OCI-M2 (cell line): ENCODE measurements around the gene CCT2.

Source experiments
- DNase-seq: peaks from one replicate; lab custom pipeline; 2025; ENCODE audit not compliant: unreplicated experiment; lab: John Stamatoyannopoulos, UW

The CCT2 gene

DNA sequence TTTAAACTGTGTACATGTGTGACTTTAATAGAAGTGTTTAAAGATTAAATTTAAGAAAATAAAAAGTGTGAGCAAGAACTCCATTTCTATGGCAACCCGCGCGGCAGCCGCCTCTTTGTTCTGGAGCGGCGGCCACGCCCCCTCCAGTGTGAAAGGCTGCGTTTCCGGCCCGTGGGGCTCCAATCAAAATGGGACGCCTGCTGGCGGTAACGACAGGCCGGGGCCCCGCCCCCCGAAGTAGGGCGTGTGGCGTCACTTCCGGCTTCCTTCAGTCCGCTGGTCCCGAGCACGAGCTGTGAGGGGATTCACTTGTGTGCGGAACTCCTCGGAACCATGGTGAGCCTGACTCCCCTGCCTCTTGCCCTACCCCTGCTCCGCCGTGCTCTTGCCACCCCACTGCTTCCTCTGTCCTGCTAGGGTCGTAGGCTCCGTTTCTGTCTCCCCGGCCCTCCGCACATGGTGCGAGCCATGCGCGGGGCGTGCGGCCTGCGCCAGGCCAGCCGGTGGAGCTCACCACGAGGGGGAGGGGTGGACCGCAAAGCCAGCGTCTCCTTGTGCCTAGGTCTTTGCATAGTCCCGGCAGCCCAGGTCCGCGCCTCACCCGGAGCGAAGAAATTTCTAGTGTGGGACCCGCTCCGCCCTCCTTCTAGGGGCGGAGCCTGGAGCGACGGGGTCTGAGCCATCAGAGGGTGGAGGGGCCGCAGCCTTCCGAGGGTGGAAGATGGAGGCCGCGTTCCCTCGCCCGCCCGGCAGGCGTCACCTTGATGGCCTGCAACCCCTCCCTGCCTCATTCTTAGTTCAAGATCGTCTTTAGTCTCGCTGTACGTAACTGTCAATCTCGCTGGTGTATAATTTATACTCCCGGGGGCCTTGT, at the start of gene CCT2:
TSS of gene CCT2 (plus strand) at position 271 of the 874 bp plus-strand sequence. CDS start at position 334, 63 bp downstream.
- peak; percentile 76 for DNase-seq

DNA sequence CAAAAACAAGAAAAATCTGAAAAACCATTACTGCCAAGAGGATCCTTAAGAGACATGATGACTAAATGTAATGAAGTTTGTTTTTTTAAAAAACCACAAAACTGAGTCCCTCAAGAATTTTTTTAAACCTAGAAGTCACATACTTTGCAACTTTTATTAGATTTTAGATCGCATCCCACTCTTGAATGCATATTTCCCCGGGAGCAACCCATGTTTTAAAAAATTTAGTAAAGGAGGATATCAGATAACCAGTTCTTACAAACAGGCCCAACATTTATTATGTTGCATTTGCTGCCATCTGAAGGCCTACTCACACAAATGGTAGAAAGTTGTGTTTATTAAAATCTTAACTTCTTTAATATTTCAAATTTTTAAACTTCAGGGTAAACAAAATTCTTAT, 44.3 kb upstream of the CCT2 start:
- no peak for DNase-seq

DNA sequence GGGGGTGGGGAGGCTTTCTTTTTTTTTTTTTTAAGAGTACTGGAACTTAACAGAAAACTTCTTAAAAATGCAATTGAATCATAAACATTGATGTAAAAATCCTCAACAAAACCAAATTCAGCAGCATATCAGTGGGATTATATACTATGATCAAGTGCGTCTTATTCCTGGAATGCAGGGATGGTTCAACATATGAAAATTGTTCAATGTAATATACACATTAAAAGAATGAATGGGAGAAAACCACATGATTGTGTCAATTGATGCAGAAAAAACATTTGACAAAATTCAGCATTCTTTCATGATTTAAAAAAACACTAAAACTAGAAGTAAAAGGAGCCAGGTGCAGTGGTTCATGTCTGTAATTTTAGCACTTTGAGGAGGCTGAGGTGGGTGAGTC, 41.2 kb upstream of the CCT2 start:
- no peak for DNase-seq

DNA sequence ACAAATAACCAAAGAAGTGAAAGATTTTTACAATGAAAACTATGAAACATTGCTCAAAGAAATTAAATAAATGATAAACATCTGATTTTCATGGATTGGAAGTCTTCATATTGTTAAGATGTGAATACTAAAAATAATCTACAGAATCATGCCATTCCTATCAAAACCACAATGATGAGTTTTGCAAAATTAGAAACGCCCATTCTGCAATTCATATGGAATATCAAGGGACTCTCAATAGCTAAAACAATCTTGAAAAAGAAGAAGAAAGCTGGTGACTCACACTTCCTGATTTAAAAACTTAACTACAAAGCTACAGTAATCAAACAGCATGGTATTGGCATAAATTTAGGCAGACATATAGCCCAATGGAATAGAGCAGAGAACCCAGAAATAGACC, 40.2 kb upstream of the CCT2 start:
- no peak for DNase-seq

DNA sequence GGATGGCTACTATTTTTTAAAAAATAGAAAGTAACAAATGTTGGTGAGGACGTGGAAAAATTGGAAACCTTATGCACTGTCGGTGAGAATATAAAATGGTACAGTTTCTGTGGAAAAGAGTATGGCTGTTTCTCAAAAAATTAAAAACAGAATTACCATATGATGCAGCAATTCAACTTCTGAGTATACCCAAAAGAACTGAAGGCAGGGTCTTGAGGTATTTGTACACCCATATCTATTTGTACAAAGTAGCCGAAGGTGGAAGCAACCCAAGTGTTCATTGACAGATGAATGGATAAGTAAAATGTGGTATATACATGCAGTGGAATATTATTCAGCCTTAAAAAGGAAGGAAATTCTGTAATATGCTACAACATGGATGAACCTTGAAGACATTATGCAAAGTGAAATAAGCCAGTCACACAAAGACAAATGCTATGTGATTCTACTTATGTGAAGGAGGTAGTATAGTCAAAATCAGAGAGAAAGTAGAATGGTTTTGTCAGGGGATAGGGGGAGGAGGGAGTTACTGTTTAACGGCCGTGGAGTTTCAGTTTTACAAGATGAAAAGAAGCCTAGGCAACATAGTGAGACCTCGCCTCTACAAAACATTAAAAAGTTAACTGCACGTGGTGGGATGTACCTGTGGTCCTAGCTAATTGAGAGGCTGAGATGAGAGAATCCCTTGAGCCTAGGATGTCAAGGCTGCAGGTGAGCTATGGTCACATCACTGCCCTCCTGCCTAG, 38.4 kb upstream of the CCT2 start:
- no peak for DNase-seq

DNA sequence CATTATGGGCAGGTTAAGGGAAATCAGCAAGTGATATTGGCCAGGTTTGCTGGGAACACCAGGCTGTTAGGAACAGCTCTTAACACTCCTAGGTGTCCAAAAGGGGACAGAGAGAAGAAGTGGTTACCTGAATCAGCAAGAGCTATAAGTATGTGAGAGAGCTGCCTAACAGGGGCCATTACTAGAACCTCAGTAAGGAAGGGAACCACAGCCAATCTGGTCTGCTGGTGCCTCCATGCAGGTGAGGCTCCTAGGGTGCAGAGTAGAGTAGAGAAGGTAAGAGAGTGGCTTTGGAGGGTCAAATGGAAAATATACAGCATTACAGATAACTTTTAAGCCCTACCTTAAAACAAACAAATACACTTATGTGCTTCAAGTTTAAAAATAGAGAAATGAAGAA, 36.6 kb upstream of the CCT2 start:
- no peak for DNase-seq

DNA sequence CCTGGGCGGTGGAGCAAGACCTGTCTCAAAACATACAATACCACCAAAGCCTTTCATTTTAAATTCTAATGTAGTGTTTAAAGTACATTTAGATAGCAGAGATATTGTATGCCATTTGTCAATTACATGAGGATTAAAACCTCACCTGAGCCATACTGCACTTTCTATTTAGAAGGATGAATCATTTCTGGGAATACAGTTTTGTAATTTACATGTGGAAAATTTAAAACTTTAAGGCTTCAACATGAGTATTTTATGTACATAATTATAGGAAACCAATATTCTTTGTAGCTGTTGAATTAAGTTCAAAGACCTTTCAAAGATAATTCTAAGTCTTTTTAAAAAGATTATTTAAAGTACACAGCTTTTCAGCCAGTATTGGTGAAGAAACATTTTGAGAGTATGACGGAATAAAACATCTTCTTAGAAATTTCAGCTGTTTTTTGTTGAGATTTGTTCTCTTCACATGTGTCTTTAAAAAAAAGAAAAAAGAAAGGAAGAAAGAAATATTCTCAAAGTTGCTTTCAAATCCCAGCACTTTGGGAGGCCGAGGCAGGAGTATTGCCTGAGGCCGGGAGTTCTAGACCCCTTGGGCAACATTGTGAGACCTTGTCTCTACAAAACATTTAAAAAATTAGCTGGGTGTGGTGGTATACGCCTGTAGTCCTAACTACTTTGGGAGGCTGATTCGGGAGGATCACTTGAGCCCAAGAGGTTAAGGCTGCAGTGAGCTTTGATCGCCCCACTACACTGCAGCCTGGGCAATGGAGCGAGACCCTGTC, 34.5 kb upstream of the CCT2 start:
- DNase-seq, result no peak

DNA sequence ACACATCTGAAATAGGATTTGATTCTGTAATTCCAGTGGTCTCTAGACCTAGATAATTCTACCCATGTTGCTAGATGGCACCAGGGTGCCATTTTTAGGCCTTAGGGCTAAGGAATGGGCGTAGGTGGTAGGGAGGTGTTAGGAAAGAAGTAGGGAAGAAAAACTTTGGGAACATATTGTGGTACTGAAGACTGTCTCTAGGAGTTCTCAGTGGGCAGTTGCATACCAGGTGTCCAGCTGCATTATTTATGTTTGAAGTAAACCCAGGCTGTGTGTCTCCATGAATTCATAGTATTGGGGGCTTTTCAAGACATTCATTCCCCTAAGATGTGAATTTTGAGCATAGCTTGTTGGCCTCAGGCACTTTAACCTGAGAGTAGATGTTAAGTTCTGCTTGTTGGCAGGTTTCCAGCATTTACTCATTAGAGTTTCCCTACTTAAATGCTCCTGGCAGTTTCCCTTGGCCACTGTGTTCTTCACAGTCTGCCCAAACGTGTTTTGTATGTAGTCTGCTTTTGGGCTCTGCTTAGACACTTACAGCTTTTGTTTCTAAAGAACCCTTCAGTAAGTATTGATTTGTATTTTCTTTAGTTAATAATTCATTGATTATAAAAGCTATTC, 31.5 kb upstream of the CCT2 start:
- DNase-seq, result no peak

DNA sequence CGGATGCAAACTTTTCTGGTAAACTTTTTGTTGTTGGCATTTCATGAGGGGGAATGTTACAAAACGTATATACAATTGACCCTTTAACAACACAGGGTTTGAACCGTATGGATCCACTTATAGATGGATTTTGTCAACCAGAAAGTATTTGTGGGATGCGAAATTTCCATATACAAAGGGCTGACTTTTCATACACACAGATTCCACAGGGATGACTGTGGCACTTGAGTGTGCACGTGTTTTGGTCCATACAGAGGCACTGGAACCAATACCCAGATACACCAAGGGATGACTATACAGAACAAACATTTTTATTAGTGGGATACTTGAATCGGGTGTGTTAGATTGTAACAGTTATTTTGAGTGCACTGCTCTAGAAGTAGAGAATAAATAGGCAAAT, 29.8 kb upstream of the CCT2 start:
- DNase-seq, result no peak

DNA sequence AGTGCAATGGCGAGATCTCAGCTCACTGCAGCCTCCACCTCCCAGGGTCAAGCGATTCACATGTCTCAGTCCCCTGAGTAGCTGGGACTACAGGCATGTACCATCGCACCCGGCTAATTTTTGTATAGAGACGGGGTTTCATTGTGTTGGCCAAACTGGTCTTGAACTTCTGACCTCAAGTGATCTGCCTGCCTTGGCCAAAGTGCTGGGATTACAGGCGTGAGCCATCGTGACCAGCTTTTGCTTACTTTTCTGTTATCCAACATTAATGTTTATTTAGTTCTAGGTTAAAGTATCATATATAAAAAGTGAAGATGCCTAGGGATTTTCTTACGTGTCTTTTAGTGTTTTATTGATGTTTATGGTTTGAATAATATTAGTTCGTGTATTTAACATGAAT, 28.9 kb upstream of the CCT2 start:
- no peak for DNase-seq

DNA sequence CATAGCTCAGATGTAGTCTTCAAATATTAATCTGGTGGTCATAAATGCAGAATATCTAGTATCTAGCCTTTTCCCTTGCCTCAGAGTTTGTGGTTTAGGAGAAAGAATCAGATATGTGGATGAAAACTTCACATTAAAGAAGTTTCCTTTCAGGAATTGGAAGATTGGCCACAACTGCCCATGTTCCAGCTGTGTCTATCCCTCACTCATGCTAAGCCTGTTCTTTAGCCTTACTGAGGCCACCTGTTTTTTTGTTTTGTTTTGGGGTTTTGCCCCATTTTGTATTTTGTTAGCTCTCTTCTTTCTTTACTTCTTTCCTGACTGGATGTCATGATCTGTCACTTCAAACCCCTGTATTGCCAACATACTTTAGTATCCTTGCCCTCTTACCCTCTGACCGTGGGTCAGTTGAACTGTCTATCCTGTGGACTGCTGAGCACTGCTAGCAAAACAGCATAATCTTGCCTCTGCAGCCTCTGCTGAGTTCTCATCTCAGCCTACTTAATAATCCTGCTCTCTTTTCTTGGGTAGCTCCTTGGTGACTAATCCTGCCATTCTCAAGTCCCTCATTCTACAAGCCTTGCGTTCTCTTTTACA, 22.0 kb upstream of the CCT2 start:
- no peak for DNase-seq

DNA sequence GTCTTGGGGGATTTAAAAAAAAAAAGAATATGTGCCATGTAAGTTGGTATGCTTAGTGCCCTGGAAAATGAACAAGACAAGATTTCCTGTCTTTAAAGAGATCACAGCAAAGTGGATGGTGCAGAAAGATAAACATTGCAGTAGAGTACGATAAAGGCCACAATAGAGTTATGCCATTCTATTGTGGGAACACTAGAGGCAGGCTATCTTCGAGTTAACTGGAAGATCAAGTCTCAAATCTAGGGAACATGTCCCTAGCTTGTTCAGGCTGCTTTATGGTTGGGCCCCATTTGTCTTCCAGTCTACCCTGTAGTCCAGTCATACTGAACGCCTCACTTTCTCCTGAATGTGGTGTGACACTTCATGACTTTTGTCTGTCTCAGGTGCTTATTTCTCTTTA, 18.7 kb upstream of the CCT2 start:
- no peak for DNase-seq

DNA sequence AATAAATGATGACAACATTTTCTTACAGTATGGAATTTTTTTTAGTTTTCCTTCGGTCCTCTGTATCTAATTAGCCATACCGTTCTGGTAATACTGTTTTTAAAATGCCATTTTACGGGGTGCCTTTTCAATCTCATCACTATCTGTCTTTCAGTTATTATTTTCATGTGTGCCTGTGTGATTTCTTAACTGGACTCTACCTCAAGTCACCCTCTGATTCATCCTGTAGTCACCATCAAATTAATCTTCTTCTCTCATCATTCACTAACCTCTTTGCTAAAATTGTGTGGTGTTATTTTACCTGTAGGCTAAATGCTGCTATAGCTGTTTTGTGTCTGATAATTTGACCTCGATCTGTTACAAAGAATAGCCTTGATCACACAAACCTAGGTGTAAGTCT, 16.0 kb upstream of the CCT2 start:
- DNase-seq, result no peak

DNA sequence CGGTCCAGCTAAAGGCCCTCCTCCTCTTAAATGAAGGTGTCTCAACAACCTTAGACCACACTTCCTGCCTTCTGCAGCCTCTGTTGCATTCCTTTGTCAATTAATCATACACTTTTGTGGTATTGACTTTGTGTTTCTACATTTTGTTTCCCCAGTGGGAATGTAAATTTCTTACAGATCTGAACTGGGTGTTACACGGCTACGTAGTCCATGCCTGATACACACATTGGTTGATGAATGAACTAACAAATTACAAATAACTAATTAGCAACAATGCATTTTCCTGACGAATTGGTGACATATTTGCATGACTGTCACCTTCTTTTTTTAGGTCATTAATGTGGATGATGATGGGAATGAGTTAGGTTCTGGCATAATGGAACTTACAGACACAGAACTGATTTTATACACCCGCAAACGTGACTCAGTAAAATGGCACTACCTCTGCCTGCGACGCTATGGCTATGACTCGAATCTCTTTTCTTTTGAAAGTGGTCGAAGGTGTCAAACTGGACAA, 15.2 kb upstream of the CCT2 start:
- no peak for DNase-seq

DNA sequence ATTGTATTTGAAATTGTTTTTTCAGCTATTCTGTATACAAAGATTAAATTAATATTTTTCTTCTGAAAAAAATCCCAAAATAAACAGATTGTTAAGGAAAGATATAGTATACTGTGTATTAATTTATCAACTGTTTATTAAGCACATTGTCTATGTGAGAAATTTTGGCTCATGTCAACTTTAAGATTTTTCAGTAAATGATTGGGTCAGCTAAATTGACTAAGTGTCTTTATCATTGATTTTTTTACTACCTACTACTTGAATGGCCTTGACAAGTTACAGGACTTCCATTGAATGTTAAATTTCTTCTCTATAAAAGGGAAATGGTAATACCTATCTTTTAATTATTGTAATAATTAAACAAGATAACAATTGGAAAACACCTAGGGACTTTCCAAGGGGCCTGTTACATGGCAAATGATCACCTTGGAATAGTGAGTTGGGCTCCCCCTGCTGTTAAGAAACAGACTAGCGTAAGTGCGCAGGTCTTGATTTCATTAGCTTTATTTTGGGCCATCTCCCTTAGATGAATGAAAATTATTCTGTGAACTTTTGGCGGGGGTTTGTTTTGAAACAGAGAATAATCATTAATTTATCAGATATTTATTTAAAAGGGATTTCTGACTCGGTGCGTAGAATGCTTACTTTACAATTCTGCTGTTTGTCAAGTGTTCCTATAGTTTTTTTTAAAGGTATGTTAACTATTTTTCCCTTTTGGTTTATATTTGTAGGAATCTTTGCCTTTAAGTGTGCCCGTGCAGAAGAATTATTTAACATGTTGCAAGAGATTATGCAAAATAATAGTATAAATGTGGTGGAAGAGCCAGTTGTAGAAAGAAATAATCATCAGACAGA, 14.5 kb upstream of the CCT2 start:
- DNase-seq, result no peak

DNA sequence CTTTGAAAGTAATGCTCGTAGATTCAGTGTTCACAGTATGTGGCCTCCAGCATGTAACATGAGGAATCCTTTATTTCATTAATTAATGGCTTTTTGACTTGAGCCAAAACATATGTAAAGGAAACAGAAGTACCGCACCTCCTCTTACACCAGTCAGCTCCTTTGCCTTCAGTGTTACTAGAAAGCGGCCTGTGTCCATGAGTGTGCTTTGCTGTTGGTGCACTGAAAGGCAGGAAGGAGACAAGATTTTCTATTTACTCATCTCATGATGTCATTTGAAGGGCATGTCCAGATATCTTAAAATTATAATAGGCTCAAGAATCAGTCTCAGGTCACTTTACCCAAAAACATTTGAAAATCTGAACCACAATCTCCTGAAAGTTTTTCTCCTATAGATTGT, 9.9 kb upstream of the CCT2 start:
- no peak for DNase-seq

DNA sequence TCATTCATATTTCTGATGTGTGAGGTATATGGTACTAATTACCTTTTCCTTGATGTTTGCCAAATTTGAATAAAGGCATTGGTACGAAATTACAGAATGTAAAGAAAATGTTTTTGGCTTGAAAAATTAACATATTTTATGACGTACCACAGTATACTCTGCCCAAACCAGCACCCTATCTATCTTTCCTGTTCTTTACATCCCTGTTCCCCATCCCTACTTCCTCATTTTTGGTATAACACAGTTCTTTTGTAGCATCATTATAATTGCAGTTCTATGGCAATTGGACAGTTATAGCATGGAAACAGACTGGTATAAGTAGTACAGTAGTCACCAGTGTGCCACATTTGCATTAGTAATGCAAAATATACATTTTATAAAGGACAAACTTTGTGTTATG, 7.0 kb upstream of the CCT2 start:
- no peak for DNase-seq

DNA sequence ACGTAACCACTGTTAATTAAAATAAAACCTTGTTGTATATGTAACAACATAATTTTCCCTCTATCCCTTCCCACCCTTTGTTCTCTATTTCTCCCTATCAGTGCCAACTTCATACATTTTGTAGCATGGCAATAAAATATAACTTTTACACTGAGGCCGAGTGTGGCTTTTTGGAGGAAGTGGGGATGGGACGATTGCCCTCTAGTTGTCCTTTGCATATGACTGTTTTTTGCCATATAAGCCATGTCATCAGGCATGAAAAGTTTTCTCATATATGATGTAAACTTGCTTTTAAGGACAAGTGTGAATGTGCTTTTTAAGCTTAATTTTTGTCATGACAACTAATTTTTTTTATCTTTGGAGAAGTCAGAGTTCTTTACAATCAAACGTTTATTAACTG, 6.2 kb upstream of the CCT2 start:
- DNase-seq, result no peak

DNA sequence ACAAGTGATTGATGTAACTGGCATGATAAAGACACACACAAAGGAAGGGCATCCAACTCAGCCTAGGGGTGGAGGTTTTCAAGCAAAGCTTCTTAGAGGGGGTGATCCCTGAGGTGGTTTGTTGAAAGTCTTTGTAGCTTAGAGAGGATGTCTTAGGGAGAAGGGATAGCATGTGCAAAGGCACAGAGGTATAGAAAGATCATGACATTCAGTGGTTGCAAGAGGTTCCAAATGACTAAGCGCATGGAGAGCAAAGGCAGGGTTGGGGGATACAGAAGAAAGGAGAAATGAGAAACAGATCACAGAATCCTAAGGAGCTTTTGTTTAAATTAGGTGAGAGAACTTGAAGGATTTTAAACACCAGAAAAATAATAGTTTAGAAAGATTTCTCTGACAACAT, 5.2 kb upstream of the CCT2 start:
- no peak for DNase-seq

DNA sequence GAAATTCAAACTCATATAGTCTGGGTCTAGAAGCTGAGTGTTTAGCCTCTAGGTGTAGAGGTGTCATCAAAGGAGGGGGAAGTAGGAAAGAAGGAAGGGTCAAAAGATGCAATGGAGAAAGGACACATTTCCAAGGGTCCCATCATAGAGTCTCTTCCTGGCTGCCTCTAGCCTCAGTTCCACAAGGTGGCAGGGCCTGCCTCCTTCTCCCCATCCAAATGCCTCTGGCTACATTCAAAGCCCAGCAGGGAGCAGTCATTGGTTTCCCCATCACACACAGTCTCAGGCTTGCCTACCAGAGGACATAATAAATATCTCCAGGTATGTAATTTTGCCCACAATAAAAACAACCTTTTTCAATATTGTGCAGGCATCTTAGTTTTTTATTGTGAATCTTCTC, 2.1 kb upstream of the CCT2 start:
- no peak for DNase-seq
